ENCODE measurements around the gene MCM9.
"Not testable (repeated sequence)": the region's sequence is repeated elsewhere in the genome, so short reads cannot be mapped to it uniquely, and the experiment has no call there.

Gene MCM9

GRCh38 chr6:118789954-118790353 lies 145.0 kb downstream of the MCM9 start:
- no peak for DNase-seq

- no peak for DNase-seq
These were observed 145.5 kb downstream of the MCM9 start for GRCh38 chr6:118789419-118789818.

GRCh38 chr6:118788702-118789101 lies 146.3 kb downstream of the MCM9 start:
- no peak for DNase-seq

GRCh38 chr6:118787724-118788423 lies 147.1 kb downstream of the MCM9 start:
- DNase-seq, result no peak

- DNase-seq, result no peak
These were observed 148.1 kb downstream of the MCM9 start for GRCh38 chr6:118786596-118787453.

GRCh38 chr6:118785601-118786000 lies 149.4 kb downstream of the MCM9 start:
- DNase-seq, result no peak

- no peak for DNase-seq
These were observed 150.3 kb downstream of the MCM9 start for GRCh38 chr6:118784641-118785164.

GRCh38 chr6:118783931-118784550 lies 150.9 kb downstream of the MCM9 start:
- DNase-seq, result no peak

- no peak for DNase-seq
These were observed 152.3 kb downstream of the MCM9 start for GRCh38 chr6:118782651-118783050.

GRCh38 chr6:118781897-118782296 lies 153.1 kb downstream of the MCM9 start:
- no peak for DNase-seq

- DNase-seq, result no peak
These were observed 154.3 kb downstream of the MCM9 start for GRCh38 chr6:118780668-118781067.

- peak; percentile 67 for DNase-seq
These were observed 158.1 kb downstream of the MCM9 start for GRCh38 chr6:118776607-118777549.

GRCh38 chr6:118775381-118775780 lies 159.6 kb downstream of the MCM9 start:
- no peak for DNase-seq

GRCh38 chr6:118774581-118774980 lies 160.4 kb downstream of the MCM9 start:
- no peak for DNase-seq

- no peak for DNase-seq
These were observed 162.1 kb downstream of the MCM9 start for GRCh38 chr6:118772886-118773285.

GRCh38 chr6:118771253-118771652 lies 163.7 kb downstream of the MCM9 start:
- DNase-seq, result no peak

- DNase-seq, result no peak
These were observed 164.1 kb downstream of the MCM9 start for GRCh38 chr6:118770835-118771234.

- peak; percentile 50 for DNase-seq
These were observed 164.7 kb downstream of the MCM9 start for GRCh38 chr6:118770112-118770788.

- no peak for DNase-seq
These were observed 166.0 kb downstream of the MCM9 start for GRCh38 chr6:118768904-118769325.

GRCh38 chr6:118768441-118768840 lies 166.5 kb downstream of the MCM9 start:
- DNase-seq, result no peak

- not testable (repeated sequence) for DNase-seq
These were observed 169.6 kb downstream of the MCM9 start for GRCh38 chr6:118765316-118765715.

- DNase-seq, result no peak
These were observed 170.2 kb downstream of the MCM9 start for GRCh38 chr6:118764766-118765165.
